IMR-90 (cell line): ENCODE results near the gene SYNE2. TPM values are rescaled to one million over a fixed set of nuclear protein-coding genes. Genes with fewer than 3 reads are reported as not detected.

Experiments
- ATAC-seq: fragments of 200-7000 bp; cut with Tn5 transposase; 2 replicates; pipeline ENCODE4 v1.9.1; 2020; ENCODE audit warnings: low read depth, mild to moderate bottlenecking, moderate library complexity
- BruUV-seq: library from RNA; stranded (reverse); fragments of 400-500 nt; replicated peaks from 2 replicates; lab custom pipeline; 2021; lab: Mats Ljungman, UMichigan
- CTCF ChIA-PET: fragments of 300-600 bp; formaldehyde crosslinking; extraction: SDS; loops from one replicate; lab custom pipeline; 2021; ENCODE audit warnings: antibody characterized with exemption; lab: Yijun Ruan, JAX
- POLR2A ChIA-PET: fragments of 300-600 bp; sonication (Branson Sonifier 250); formaldehyde crosslinking; loops from one replicate; lab custom pipeline; 2022; ENCODE audit warnings: antibody characterized with exemption; ENCODE audit not compliant: unreplicated experiment; lab: Charles Lee
- DNase-seq: peaks from one replicate; pipeline ENCODE4 v3.0.0; 2013
- H2AFZ ChIP-seq: replicated peaks from 2 replicates; pipeline ENCODE3; 2013; ENCODE audit warnings: low read length, mild to moderate bottlenecking; ENCODE audit not compliant: poor library complexity
- H2AK5ac ChIP-seq: 2 replicates; pipeline ENCODE4 v1.6.1; 2013; ENCODE audit warnings: low read depth, low read length, inconsistent platforms
- H2AK9ac ChIP-seq: replicated peaks from 2 replicates; pipeline ENCODE3; 2013; ENCODE audit warnings: mild to moderate bottlenecking, low read depth, low read length, moderate library complexity; ENCODE audit not compliant: poor library complexity
- H2BK120ac ChIP-seq: 2 replicates; pipeline ENCODE4 v1.6.1; 2013; ENCODE audit warnings: low read depth, low read length, inconsistent platforms
- H2BK15ac ChIP-seq: 3 replicates; pipeline ENCODE4 v1.6.1; 2013; ENCODE audit warnings: low read depth, low read length, inconsistent platforms
- H2BK20ac ChIP-seq: 2 replicates; pipeline ENCODE4 v1.6.1; 2013; ENCODE audit warnings: low read depth, mild to moderate bottlenecking, inconsistent platforms, low read length, moderate library complexity
- H2BK5ac ChIP-seq: 2 replicates; pipeline ENCODE4 v1.6.1; 2013; ENCODE audit warnings: mild to moderate bottlenecking, low read depth, low read length, inconsistent platforms; ENCODE audit not compliant: poor library complexity, severe bottlenecking
- H3K14ac ChIP-seq: replicated peaks from 2 replicates; pipeline ENCODE4 v1.6.1; 2013; ENCODE audit warnings: low read depth, low read length, inconsistent platforms
- H3K18ac ChIP-seq: 2 replicates; pipeline ENCODE4 v1.6.1; 2013; ENCODE audit warnings: low read depth, low read length, control low read depth
- H3K23ac ChIP-seq: 2 replicates; pipeline ENCODE4 v1.6.1; 2013; ENCODE audit warnings: low read depth, low read length, inconsistent platforms
- H3K27ac ChIP-seq: 2 replicates; pipeline ENCODE4 v1.5.1; 2013; ENCODE audit warnings: mild to moderate bottlenecking, control low read depth, low read length; ENCODE audit not compliant: insufficient read depth
- H3K27me3 ChIP-seq: 2 replicates; pipeline ENCODE4 v1.6.1; 2013; ENCODE audit warnings: low read length; ENCODE audit not compliant: control insufficient read depth, insufficient read depth
- H3K36me3 ChIP-seq: 2 replicates; pipeline ENCODE4 v1.6.1; 2013; ENCODE audit warnings: low read length, mixed read lengths; ENCODE audit not compliant: control insufficient read depth, insufficient read depth
- H3K4ac ChIP-seq: 2 replicates; pipeline ENCODE4 v1.6.1; 2013; ENCODE audit warnings: low read depth, low read length, inconsistent platforms
- H3K4me1 ChIP-seq: 2 replicates; pipeline ENCODE4 v1.6.1; 2013; ENCODE audit warnings: low read length, mixed read lengths; ENCODE audit not compliant: control insufficient read depth, insufficient read depth
- H3K4me2 ChIP-seq: 2 replicates; pipeline ENCODE4 v1.6.1; 2013; ENCODE audit warnings: low read depth, mild to moderate bottlenecking, control low read depth, low read length, moderate library complexity
- H3K4me3 ChIP-seq: 2 replicates; pipeline ENCODE4 v1.5.1; 2013; ENCODE audit warnings: low read depth, mild to moderate bottlenecking, control low read depth, low read length, moderate library complexity; ENCODE audit not compliant: insufficient read depth
- H3K56ac ChIP-seq: 2 replicates; pipeline ENCODE4 v1.6.1; 2013; ENCODE audit warnings: low read length, inconsistent platforms; ENCODE audit not compliant: insufficient read depth; ENCODE audit errors: extremely low read depth
- H3K79me1 ChIP-seq, 2 experiments: 2 replicates each; pipeline ENCODE4 v1.6.1; 2013; ENCODE audit warnings: low read length in 2 of 2, inconsistent platforms in 1 of 2, low read depth in 1 of 2
- H3K9ac ChIP-seq: 2 replicates; pipeline ENCODE4 v1.6.1; 2013; ENCODE audit warnings: low read depth, low read length, control low read depth
- H3K9me1 ChIP-seq: 2 replicates; pipeline ENCODE4 v1.6.1; 2013; ENCODE audit warnings: low read length, inconsistent platforms; ENCODE audit not compliant: insufficient read depth
- H3K9me3 ChIP-seq: 2 replicates; pipeline ENCODE4 v1.6.1; 2013; ENCODE audit warnings: low read length; ENCODE audit not compliant: control insufficient read depth, insufficient read depth
- H4K20me1 ChIP-seq: 2 replicates; pipeline ENCODE4 v1.6.1; 2013; ENCODE audit warnings: low read length, inconsistent platforms; ENCODE audit not compliant: insufficient read depth
- H4K5ac ChIP-seq: 2 replicates; pipeline ENCODE4 v1.6.1; 2013; ENCODE audit warnings: mild to moderate bottlenecking, low read depth, low read length, control low read depth
- H4K8ac ChIP-seq, 2 experiments: 2 replicates each; pipeline ENCODE4 v1.6.1; 2013; ENCODE audit warnings: low read depth in 2 of 2, low read length in 2 of 2, control low read depth in 1 of 2, inconsistent platforms in 1 of 2
- H4K91ac ChIP-seq: 2 replicates; pipeline ENCODE4 v1.6.1; 2013; ENCODE audit warnings: low read depth, low read length, inconsistent platforms; ENCODE audit not compliant: insufficient read depth
- RAD21 ChIP-seq: IDR thresholded peaks from 2 replicates; pipeline ENCODE4 v1.6.1; 2012; ENCODE audit warnings: low read length, improper control_type of control experiment
- RCOR1 ChIP-seq: IDR thresholded peaks from 2 replicates; pipeline ENCODE4 v1.6.1; 2012; ENCODE audit warnings: mild to moderate bottlenecking, low read length, improper control_type of control experiment; ENCODE audit not compliant: insufficient replicate concordance
- WGBS, 2 experiments: methylation state at CpG; one replicate each; pipeline versions ENCODE4 v1.1.5 to v1.1.7; 2013; ENCODE audit warnings: missing lambda C conversion rate in 2 of 2; ENCODE audit not compliant: insufficient read length in 1 of 2; ENCODE audit errors: extremely low coverage in 2 of 2; 5-methylcytosine and 5-hydroxymethylcytosine counted together
- dilution Hi-C: fragments of 300-500 bp; cut with HindIII; formaldehyde crosslinking; loops from one replicate; pipeline ENCODE4 v1.14.3; 2018; ENCODE audit warnings: low sequenced_read_pairs; ENCODE audit not compliant: unreplicated experiment
- in situ Hi-C: fragments of 300-500 bp; cut with MboI; formaldehyde crosslinking; loops from 3 replicates; pipeline ENCODE4 v1.14.3; 2019; ENCODE audit warnings: low sequenced_read_pairs, inconsistent platforms, mixed read lengths
- intact Hi-C: fragments of 100-400 bp; cut with micrococcal nuclease; formaldehyde crosslinking; loops from 2 replicates; pipeline ENCODE4 v1.10.0; 2022
- polyA plus RNA-seq, 3 experiments: library from polyadenylated mRNA; depleted of rRNA; stranded (reverse); fragments of >200 nt; gene quantifications; 2 replicates each; pipeline ENCODE4 v1.2.3, GENCODE V29; 2012; ENCODE audit warnings: low replicate concordance in 1 of 3
- total RNA-seq: library from RNA; depleted of rRNA; stranded (reverse); fragments of >200 nt; gene quantifications from 2 replicates; pipeline ENCODE4 v1.2.3, GENCODE V29; 2012
- TF ChIP-seq, protein P1 (sequence below): conservative IDR thresholded peaks from 2 replicates; pipeline ENCODE4 v1.5.1; 2012; ENCODE audit warnings: mild to moderate bottlenecking, low read depth, low read length, improper control_type of control experiment

Gene SYNE2
- total and polyA plus RNA-seq, 2 of the 4 experiments (the other 2 are of a cell fraction): 5.2 to 28.9 TPM

DNA sequence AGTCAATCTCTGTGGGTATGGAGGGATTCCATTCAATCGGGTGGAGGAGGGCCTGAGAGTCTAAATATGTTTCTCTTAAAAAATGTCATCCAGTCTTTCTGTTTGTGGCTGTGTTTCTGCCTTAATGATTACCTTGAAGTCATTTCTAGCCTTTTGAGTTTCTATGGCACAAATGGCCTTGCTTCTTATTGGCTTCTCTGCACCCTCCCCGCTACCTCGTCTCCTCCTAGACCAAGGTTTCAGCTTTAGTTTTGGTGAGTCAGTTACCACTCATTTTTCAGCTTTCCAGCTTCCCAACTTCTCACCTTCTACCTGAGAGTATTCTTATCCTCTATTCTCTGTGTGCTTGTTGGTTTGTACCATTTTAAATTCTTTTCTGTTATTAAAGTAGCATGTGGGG is 159.2 kb downstream of the SYNE2 start:
- Histone ChIP-seq H3K23ac (no peak overlapping the region), H3K14ac (no peak overlapping the region), H2BK15ac (no peak overlapping the region), H2BK20ac (no peak overlapping the region), H2BK5ac (no peak overlapping the region), H3K27me3 (no peaks in the 10 kb centered on the region), H3K27ac (no peak overlapping the region), H3K9me1 (no peaks in the 10 kb centered on the region), H3K4me3 (no peak overlapping the region), H3K9me3 (peaks cover 3% of the 10 kb centered on the region; the same call in 1 of the 2 replicates), H2AK9ac (no peak overlapping the region), H3K36me3 (no peaks in the 10 kb centered on the region), H3K4me2 (no peak overlapping the region), H3K4ac (no peak overlapping the region), H4K8ac (no peak overlapping the region), H3K9ac (no peak overlapping the region), H4K91ac (no peak overlapping the region), H3K56ac (no peak overlapping the region), H3K79me1 (no peaks in the 10 kb centered on the region), H2AFZ (no peak overlapping the region), H3K18ac (no peak overlapping the region), H2BK120ac (no peak overlapping the region), H2AK5ac (no peak overlapping the region), H4K20me1 (no peaks in the 10 kb centered on the region), H4K5ac (no peak overlapping the region), H3K4me1 (no peaks in the 10 kb centered on the region)
- BruUV-seq: no TSS peak
- dilution Hi-C loops: no loop called here
- DNase-seq (no peak), ATAC-seq (no peak)
- TF ChIP-seq RCOR1: no peak
- TF ChIP-seq, protein P1, sequence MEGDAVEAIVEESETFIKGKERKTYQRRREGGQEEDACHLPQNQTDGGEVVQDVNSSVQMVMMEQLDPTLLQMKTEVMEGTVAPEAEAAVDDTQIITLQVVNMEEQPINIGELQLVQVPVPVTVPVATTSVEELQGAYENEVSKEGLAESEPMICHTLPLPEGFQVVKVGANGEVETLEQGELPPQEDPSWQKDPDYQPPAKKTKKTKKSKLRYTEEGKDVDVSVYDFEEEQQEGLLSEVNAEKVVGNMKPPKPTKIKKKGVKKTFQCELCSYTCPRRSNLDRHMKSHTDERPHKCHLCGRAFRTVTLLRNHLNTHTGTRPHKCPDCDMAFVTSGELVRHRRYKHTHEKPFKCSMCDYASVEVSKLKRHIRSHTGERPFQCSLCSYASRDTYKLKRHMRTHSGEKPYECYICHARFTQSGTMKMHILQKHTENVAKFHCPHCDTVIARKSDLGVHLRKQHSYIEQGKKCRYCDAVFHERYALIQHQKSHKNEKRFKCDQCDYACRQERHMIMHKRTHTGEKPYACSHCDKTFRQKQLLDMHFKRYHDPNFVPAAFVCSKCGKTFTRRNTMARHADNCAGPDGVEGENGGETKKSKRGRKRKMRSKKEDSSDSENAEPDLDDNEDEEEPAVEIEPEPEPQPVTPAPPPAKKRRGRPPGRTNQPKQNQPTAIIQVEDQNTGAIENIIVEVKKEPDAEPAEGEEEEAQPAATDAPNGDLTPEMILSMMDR: no peak
- no peak for TF ChIP-seq RAD21
- WGBS, 2 experiments: no CpG with 5 or more reads among the region's 3 CpGs
- ChIA-PET CTCF (interaction anchor here (1.6 kb wide), 1 partner anchor 283 kb away, joined by 4 read pairs; the partner anchor contains the start of gene ESR2), POLR2A (no interaction called here)
- in situ Hi-C loops: loop anchor here (25.0 kb wide), 1 partner anchor 475 kb away; no protein-coding TSS in a partner anchor
- intact Hi-C loops: loop anchor here (10.0 kb wide), 1 partner anchor 283 kb away; the partner anchor contains the start of gene ESR2
